SK-N-SH (cell line): ENCODE data around the gene TSPAN4. TPM values are rescaled to one million over a fixed set of nuclear protein-coding genes. Genes with fewer than 3 reads are reported as not detected.

Experiments
- CTCF ChIA-PET: fragments of 300-600, 350-600 bp; formaldehyde crosslinking; extraction: SDS; loops from one replicate; lab custom pipeline; 2021; lab: Yijun Ruan, JAX
- POLR2A ChIA-PET: fragments of 350-600 bp; sonication (Branson Sonifier 250); formaldehyde crosslinking; extraction: SDS; loops from one replicate; lab custom pipeline; 2020; ENCODE audit warnings: antibody characterized with exemption, inconsistent platforms; lab: Yijun Ruan, JAX
- DNase-seq: peaks from one replicate; pipeline ENCODE4 v3.0.0; 2012
- H2AFZ ChIP-seq: fragments of 200-600 bp; sonication (generic); 2 replicates; pipeline ENCODE4 v1.8.1; 2016; ENCODE audit warnings: antibody characterized with exemption, mild to moderate bottlenecking, low read depth
- H3F3A ChIP-seq: fragments of 200-600 bp; sonication (generic); replicated peaks from 2 replicates; pipeline ENCODE3; 2016; ENCODE audit warnings: antibody characterized with exemption, mild to moderate bottlenecking; ENCODE audit not compliant: insufficient read depth
- H3K27ac ChIP-seq, 2 experiments: fragments of 200-500 bp in 1 of 2; fragments of 200-600 bp in 1 of 2; sonication (Bioruptor generic) in 1 of 2; sonication (generic), shearing (Covaris generic) in 1 of 2; 2 replicates each; pipeline versions ENCODE4 v1.5.1 to v1.6.1; 2014 to 2016; ENCODE audit warnings: low read depth in 2 of 2, inconsistent platforms in 1 of 2, low read length in 1 of 2, mild to moderate bottlenecking in 1 of 2, mixed read lengths in 1 of 2
- H3K27me3 ChIP-seq: fragments of 200-600 bp; sonication (generic), shearing (Covaris generic); 2 replicates; pipeline ENCODE4 v1.6.1; 2016; ENCODE audit warnings: mixed run types; ENCODE audit not compliant: insufficient read depth
- H3K36me3 ChIP-seq, 2 experiments: fragments of 200-500 bp in 1 of 2; fragments of 200-600 bp in 1 of 2; sonication (Bioruptor generic) in 1 of 2; sonication (generic) in 1 of 2; replicated peaks in 1 of 2; 2 replicates each; pipeline versions ENCODE3 to v1.5.1; 2014 to 2016; ENCODE audit warnings: low read length in 1 of 2, mild to moderate bottlenecking in 1 of 2; ENCODE audit not compliant: insufficient read depth in 2 of 2, control insufficient read depth in 1 of 2
- H3K4me1 ChIP-seq, 2 experiments: fragments of 200-500 bp in 1 of 2; fragments of 200-600 bp in 1 of 2; sonication (Bioruptor generic) in 1 of 2; sonication (generic), shearing (Covaris generic) in 1 of 2; 2 replicates each; pipeline versions ENCODE4 v1.5.1 to v1.6.1; 2014 to 2016; ENCODE audit warnings: low read depth in 1 of 2, low read length in 1 of 2, mixed run types in 1 of 2; ENCODE audit not compliant: insufficient read depth in 2 of 2, control insufficient read depth in 1 of 2
- H3K4me2 ChIP-seq: fragments of 200-600 bp; sonication (generic), shearing (Covaris generic); 2 replicates; pipeline ENCODE4 v1.6.1; 2017; ENCODE audit warnings: mixed run types
- H3K4me3 ChIP-seq, 2 experiments: fragments of 200-500 bp in 1 of 2; fragments of 200-600 bp in 1 of 2; sonication (Bioruptor generic) in 1 of 2; sonication (generic), shearing (Covaris generic) in 1 of 2; 2 replicates each; pipeline versions ENCODE4 v1.5.1 to v1.8.1; 2014 to 2016; ENCODE audit warnings: low read depth in 2 of 2, inconsistent platforms in 1 of 2, low read length in 1 of 2, mild to moderate bottlenecking in 1 of 2, mixed read lengths in 1 of 2, moderate library complexity in 1 of 2
- H3K79me2 ChIP-seq: fragments of 200-600 bp; sonication (generic); 2 replicates; pipeline ENCODE4 v1.8.1; 2017; ENCODE audit warnings: mild to moderate bottlenecking; ENCODE audit not compliant: insufficient read depth
- H3K9ac ChIP-seq: fragments of 200-600 bp; sonication (generic); 2 replicates; pipeline ENCODE4 v1.6.1; 2017; ENCODE audit warnings: mixed run types
- H3K9me2 ChIP-seq: fragments of 200-600 bp; sonication (generic); 2 replicates; pipeline ENCODE4 v1.6.1; 2017; ENCODE audit warnings: mixed run types
- H3K9me3 ChIP-seq: fragments of 200-600 bp; sonication (generic); 2 replicates; pipeline ENCODE4 v1.6.1; 2017; ENCODE audit warnings: mixed run types, mild to moderate bottlenecking, moderate library complexity
- H4K20me1 ChIP-seq: fragments of 200-600 bp; sonication (generic); 2 replicates; pipeline ENCODE4 v1.6.1; 2017; ENCODE audit warnings: mild to moderate bottlenecking, mixed run types; ENCODE audit not compliant: insufficient read depth
- GABPA ChIP-seq: IDR thresholded peaks from 2 replicates; pipeline ENCODE4 v1.4.0; 2012; ENCODE audit warnings: low read depth, mild to moderate bottlenecking
- JUND ChIP-seq: IDR thresholded peaks from 2 replicates; pipeline ENCODE4 v1.4.0; 2012
- MAX ChIP-seq: IDR thresholded peaks from 2 replicates; pipeline ENCODE4 v1.4.0; 2012; ENCODE audit warnings: low read depth
- MEF2A ChIP-seq: IDR thresholded peaks from 2 replicates; pipeline ENCODE4 v1.4.0; 2012; ENCODE audit warnings: low read depth, borderline replicate concordance
- POLR2AphosphoS5 ChIP-seq: IDR thresholded peaks from 2 replicates; pipeline ENCODE4 v1.6.1; 2012; ENCODE audit warnings: low read depth, low read length
- RFX5 ChIP-seq: IDR thresholded peaks from 2 replicates; pipeline ENCODE4 v1.6.1; 2012; ENCODE audit warnings: mild to moderate bottlenecking, improper control_type of control experiment, low read length
- RXRA ChIP-seq: IDR thresholded peaks from 2 replicates; pipeline ENCODE4 v1.4.0; 2012; ENCODE audit warnings: low read depth, mild to moderate bottlenecking, borderline replicate concordance
- TAF1 ChIP-seq: IDR thresholded peaks from 2 replicates; pipeline ENCODE4 v1.6.1; 2012; ENCODE audit warnings: low read depth, mild to moderate bottlenecking, low read length, moderate library complexity, borderline replicate concordance
- USF1 ChIP-seq: IDR thresholded peaks from 2 replicates; pipeline ENCODE4 v1.4.0; 2012; ENCODE audit warnings: low read depth, borderline replicate concordance
- USF2 ChIP-seq: fragments of 150-350 bp; IDR thresholded peaks from 2 replicates; pipeline ENCODE4 v1.6.1; 2017; ENCODE audit warnings: antibody characterized with exemption, low read length, low read depth, borderline replicate concordance
- ZBTB33 ChIP-seq: IDR thresholded peaks from 2 replicates; pipeline ENCODE4 v1.4.0; 2012; ENCODE audit warnings: low read depth, borderline replicate concordance
- WGBS: methylation state at CpG from one replicate; pipeline ENCODE4 v1.1.6; 2017; ENCODE audit warnings: low lambda C conversion rate; 5-methylcytosine and 5-hydroxymethylcytosine counted together
- polyA plus RNA-seq, 3 experiments: library from polyadenylated mRNA; depleted of rRNA; stranded (reverse); fragments of >200 nt; gene quantifications; 2 replicates each; pipeline ENCODE4 v1.2.3, GENCODE V29; 2012

Gene TSPAN4
- polyA plus RNA-seq, 1 of the 3 experiments (the other 2 are of a cell fraction): 226 TPM

- H3K9me2 ChIP-seq: no peaks in the 10 kb centered on the region
- H2AFZ ChIP-seq: no peak overlapping the region
- H3K4me2 ChIP-seq: no peak overlapping the region
- TF ChIP-seq RFX5: no peak
- TF ChIP-seq ZBTB33: no peak
- no peak for TF ChIP-seq TAF1
- TF ChIP-seq GABPA: no peak
- WGBS: 95% methylated on average over 4 of the region's 30 CpGs
- no peak for DNase-seq
- peaks cover 14% of the 10 kb centered on the region for H3F3A ChIP-seq
- H3K36me3 ChIP-seq: peaks cover 0 to 38% of the 10 kb centered on the region in 2 experiments
- H3K9ac ChIP-seq: no peak overlapping the region
- no peaks in the 10 kb centered on the region for H3K9me3 ChIP-seq
- no peak overlapping the region for H3K27ac ChIP-seq
- peaks cover 33% of the 10 kb centered on the region for H3K79me2 ChIP-seq
- ChIA-PET CTCF (interaction anchor here (1.1 kb wide), 1 partner anchor 17 kb away, joined by 6 read pairs; no protein-coding TSS in a partner anchor), POLR2A (no interaction called here)
- H3K27me3 ChIP-seq: no peaks in the 10 kb centered on the region
- H3K4me1 ChIP-seq: peaks cover 14 to 34% of the 10 kb centered on the region in 2 experiments; a peak in 2 of 4 replicates
- H3K4me3 ChIP-seq: no peak overlapping the region
- no peaks in the 10 kb centered on the region for H4K20me1 ChIP-seq
Observed at GRCh38 chr11:800473-800872, 42.2 kb upstream of the TSPAN4 start.

GRCh38 chr11:801097-801780 lies 41.4 kb upstream of the TSPAN4 start:
- Histone ChIP-seq H3F3A (peaks cover 22% of the 10 kb centered on the region), H3K4me3 (no peak overlapping the region), H4K20me1 (no peaks in the 10 kb centered on the region), H3K4me1 (peaks cover 14 to 27% of the 10 kb centered on the region in 2 experiments; a peak in 2 of 4 replicates), H2AFZ (no peak overlapping the region), H3K9ac (no peak overlapping the region), H3K9me3 (no peaks in the 10 kb centered on the region), H3K36me3 (peaks cover 0 to 38% of the 10 kb centered on the region in 2 experiments), H3K9me2 (no peaks in the 10 kb centered on the region), H3K4me2 (no peak overlapping the region), H3K79me2 (peaks cover 32% of the 10 kb centered on the region), H3K27ac (no peak overlapping the region), H3K27me3 (no peaks in the 10 kb centered on the region)
- CTCF ChIA-PET: interaction anchor here (1.1 kb wide), 1 partner anchor 18 kb away, joined by 6 read pairs; no protein-coding TSS in a partner anchor
- 95% methylated on average over 11 of the region's 20 CpGs for WGBS
- DNase-seq: no peak
- TF ChIP-seq USF2: no peak
- no peak for TF ChIP-seq TAF1
- no peak for TF ChIP-seq MEF2A
- no peak for TF ChIP-seq MAX
- TF ChIP-seq POLR2AphosphoS5: no peak
- no peak for TF ChIP-seq RFX5
- TF ChIP-seq USF1: no peak
- TF ChIP-seq RXRA: no peak
- no peak for TF ChIP-seq JUND
- POLR2A ChIA-PET: no interaction called here
